GM23248 (cell line): ENCODE results near the gene CFAP74.

Experiments
- EZH2 ChIP-seq: fragments of 200-600 bp; sonication (generic); IDR thresholded peaks from 2 replicates; pipeline ENCODE4 v1.6.1; 2018; ENCODE audit warnings: antibody characterized with exemption, mild to moderate bottlenecking; ENCODE audit not compliant: insufficient read depth, poor library complexity, severe bottlenecking
- EZH2phosphoT487 ChIP-seq: fragments of 200-600 bp; sonication (generic); IDR thresholded peaks from 2 replicates; pipeline ENCODE4 v1.6.1; 2018; ENCODE audit warnings: antibody characterized with exemption, moderate library complexity, mild to moderate bottlenecking, low read depth; ENCODE audit not compliant: insufficient read depth

DNA sequence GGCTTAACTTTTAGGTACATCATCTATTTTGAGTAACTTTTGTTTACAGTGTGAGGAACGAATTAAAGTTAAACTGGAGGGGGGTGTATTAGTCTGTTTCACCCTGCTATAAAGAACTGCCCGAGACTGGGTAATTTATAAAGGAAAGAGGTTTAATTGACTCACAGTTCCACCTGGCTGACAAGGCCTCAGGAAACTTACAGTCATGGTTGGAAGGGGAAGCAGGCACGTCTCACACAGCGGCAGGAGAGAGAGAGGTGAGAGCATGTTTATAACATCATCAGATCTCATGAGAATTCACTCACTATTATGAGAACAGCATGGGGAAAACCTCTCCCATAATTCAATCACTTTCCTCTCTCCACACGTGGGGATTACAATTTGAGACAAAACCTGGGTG is 52.6 kb downstream of the CFAP74 start:
- TF ChIP-seq EZH2phosphoT487 (no peak), EZH2 (no peak)
